NT2/D1 (cell line): ENCODE results near the gene PDZD8.

Experiments used
- YY1 ChIP-seq: IDR thresholded peaks from 2 replicates; pipeline ENCODE4 v1.6.1; 2011; ENCODE audit not compliant: insufficient read length, insufficient read depth
- ZNF274 ChIP-seq: IDR thresholded peaks from 2 replicates; pipeline ENCODE4 v1.6.1; 2011; ENCODE audit warnings: mild to moderate bottlenecking, low read depth, low read length

DNA sequence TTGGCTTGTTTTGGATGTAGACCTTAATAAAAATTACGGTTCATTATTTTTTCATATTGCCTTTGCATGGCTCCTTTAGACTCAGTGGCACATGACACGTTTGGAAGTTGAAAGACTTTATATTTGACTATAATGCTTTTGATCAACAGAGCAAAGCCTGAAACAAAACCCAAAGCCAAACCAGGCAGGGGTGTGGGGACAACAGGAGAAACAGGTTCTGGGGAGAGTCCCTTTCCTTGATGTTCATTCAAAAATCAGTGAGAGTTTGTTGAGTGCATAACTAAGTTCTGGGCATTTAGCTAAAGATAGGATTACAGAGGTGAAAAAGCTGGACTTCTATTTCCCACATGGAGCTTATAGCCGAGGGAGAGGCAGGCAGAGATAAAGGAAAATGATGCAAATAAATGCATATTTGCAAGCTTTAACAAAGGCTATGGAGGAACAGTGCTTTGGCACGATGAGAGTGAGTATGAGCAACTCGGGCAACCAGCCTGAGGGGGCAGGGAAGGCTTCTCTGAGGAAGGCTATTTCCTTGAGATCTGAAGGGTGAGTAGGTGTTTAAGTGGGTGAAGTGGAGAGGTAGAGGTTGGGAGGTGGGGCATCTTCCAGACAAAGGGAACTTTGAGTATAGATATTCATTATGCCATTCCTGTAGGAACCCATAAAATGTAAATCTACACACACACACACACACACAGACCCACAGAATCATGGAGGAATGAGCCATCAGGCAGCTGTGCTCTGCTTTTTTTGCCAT lies 34.5 kb upstream of the PDZD8 start:
- TF ChIP-seq ZNF274 (no peak), YY1 (no peak)
